Stimulated activated naive CD8-positive, alpha-beta T cell treated with anti-CD3 and anti-CD28 coated beads, Interleukin-15, Interleukin-2, amounts not matched to agents 100 ng/mL and 50 ng/mL, for 24 hours (primary cell): Measurements from ENCODE around the gene RUFY3.

ENCODE experiments used
- H3K27ac Mint-ChIP-seq: one replicate; pipeline ENCODE4 v1.8.0; 2021; ENCODE audit warnings: mild to moderate bottlenecking, mixed read lengths
- H3K27me3 Mint-ChIP-seq: one replicate; pipeline ENCODE4 v1.8.0; 2021; ENCODE audit warnings: mixed read lengths
- H3K36me3 Mint-ChIP-seq: one replicate; pipeline ENCODE4 v1.8.0; 2021; ENCODE audit warnings: low read depth, mixed read lengths
- H3K4me1 Mint-ChIP-seq: one replicate; pipeline ENCODE4 v1.8.0; 2021; ENCODE audit warnings: low read depth, mixed read lengths
- H3K4me3 Mint-ChIP-seq: one replicate; pipeline ENCODE4 v1.8.0; 2021; ENCODE audit warnings: mild to moderate bottlenecking, mixed read lengths
- H3K9me3 Mint-ChIP-seq: one replicate; pipeline ENCODE4 v1.8.0; 2021; ENCODE audit warnings: mixed read lengths

Gene RUFY3

DNA sequence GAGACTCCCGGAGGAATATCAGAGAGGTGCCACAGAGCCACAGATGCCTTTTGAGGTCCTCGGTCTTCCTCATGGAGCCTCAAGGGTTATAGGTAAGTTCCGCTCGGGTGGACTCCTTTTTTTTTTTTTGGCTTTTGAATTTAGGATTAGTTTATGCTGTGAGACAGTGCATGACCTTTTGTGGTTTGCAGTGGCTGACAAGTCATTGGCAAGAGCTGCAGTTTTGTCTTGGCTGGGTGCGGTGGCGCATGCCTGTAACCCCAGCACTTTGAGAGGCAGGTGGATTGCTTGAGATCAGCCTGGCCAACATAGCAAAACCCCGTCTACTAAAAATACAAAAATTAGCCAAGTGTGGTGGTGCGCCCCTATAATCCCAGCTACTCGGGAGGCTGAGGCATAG lies 122.4 kb downstream of the RUFY3 start:
- Mint-ChIP-seq H3K9me3 (no peaks in the 10 kb centered on the region), H3K27me3 (no peaks in the 10 kb centered on the region), H3K4me3 (peak overlapping the region; percentile 43), H3K27ac (peak overlapping the region; percentile 82), H3K4me1 (peaks cover 43% of the 10 kb centered on the region), H3K36me3 (no peaks in the 10 kb centered on the region)

DNA sequence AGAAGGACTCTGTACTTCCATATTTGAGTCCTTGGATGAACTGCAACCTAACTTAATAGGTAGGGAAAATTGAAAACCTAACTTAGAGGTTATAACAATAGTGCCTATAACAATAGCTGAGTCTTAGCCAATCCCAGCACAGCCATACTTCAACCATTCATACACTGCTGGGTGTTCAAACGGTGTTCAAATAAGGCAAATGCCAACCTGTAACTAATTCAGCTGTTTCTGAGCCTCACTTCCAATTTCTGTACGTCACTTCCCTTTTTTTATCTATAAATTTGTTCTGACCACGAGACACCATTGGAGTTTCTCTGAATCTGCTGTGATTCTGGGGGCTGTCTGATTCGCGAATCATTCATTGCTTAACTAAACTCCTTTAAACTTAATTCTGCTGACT lies 127.5 kb downstream of the RUFY3 start:
- Mint-ChIP-seq H3K4me3 (no peak overlapping the region), H3K4me1 (peaks cover 11% of the 10 kb centered on the region), H3K27ac (no peak overlapping the region), H3K27me3 (no peaks in the 10 kb centered on the region), H3K36me3 (no peaks in the 10 kb centered on the region), H3K9me3 (no peaks in the 10 kb centered on the region)

DNA sequence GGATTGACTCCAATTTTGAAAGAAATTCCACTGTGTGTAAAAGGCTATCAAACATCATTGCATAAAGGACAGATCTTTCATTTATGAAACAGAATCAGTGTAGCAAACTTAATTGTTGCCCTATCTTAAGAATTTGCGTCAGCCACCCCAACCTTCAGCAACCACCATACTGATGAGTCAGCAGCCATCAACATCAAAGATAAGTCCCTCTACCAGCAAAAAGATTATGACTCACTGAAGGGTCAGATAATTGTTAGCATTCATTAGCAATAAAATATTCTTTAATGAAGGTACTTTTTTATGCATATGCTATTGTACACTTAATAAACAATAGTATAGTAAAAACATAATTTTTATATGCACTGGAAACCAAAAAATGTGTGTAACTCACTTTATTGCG lies 133.7 kb downstream of the RUFY3 start:
- H3K4me3 Mint-ChIP-seq, result no peak overlapping the region
- no peaks in the 10 kb centered on the region for H3K9me3 Mint-ChIP-seq
- no peaks in the 10 kb centered on the region for H3K36me3 Mint-ChIP-seq
- no peaks in the 10 kb centered on the region for H3K4me1 Mint-ChIP-seq
- H3K27me3 Mint-ChIP-seq, result no peaks in the 10 kb centered on the region
- no peak overlapping the region for H3K27ac Mint-ChIP-seq
